HEK293 (cell line): ENCODE results near the gene FUCA1.
"Not testable (repeated sequence)": the region's sequence is repeated elsewhere in the genome, so short reads cannot be mapped to it uniquely, and the experiment has no call there.

Experiments
- KLF16 ChIP-seq: fragments of 450-650 bp; formaldehyde crosslinking; IDR thresholded peaks from 2 replicates; pipeline ENCODE4 v1.5.1; 2017; ENCODE audit warnings: missing biosample characterization, missing genetic modification characterization
- ZNF24 ChIP-seq: fragments of 450-650 bp; formaldehyde crosslinking; IDR thresholded peaks from 2 replicates; pipeline ENCODE4 v1.5.1; 2016; ENCODE audit warnings: missing biosample characterization, missing genetic modification characterization
- ZNF274 ChIP-seq, 2 experiments: fragments of 200-500 bp in 1 of 2; fragments of 450-650 bp in 1 of 2; sonication (Bioruptor generic) in 1 of 2; formaldehyde crosslinking in 1 of 2; IDR thresholded peaks; 2 replicates each; pipeline versions ENCODE4 v1.5.1 to v1.6.1; 2014 to 2016; ENCODE audit warnings: borderline replicate concordance in 1 of 2, inconsistent platforms in 1 of 2, low read length in 1 of 2, missing biosample characterization in 1 of 2, missing genetic modification characterization in 1 of 2
- ZNF514 ChIP-seq: fragments of 450-650 bp; formaldehyde crosslinking; IDR thresholded peaks from 2 replicates; pipeline ENCODE4 v1.5.1; 2016; ENCODE audit warnings: missing biosample characterization, missing genetic modification characterization
- ZNF629 ChIP-seq: fragments of 450-650 bp; formaldehyde crosslinking; IDR thresholded peaks from 2 replicates; pipeline ENCODE4 v1.5.1; 2017; ENCODE audit warnings: missing biosample characterization, missing genetic modification characterization
- ZNF776 ChIP-seq: fragments of 450-650 bp; formaldehyde crosslinking; IDR thresholded peaks from 2 replicates; pipeline ENCODE4 v1.5.0; 2017; ENCODE audit warnings: missing biosample characterization, missing genetic modification characterization, borderline replicate concordance
- ZNF830 ChIP-seq: fragments of 450-650 bp; IDR thresholded peaks from 2 replicates; pipeline ENCODE4 v1.5.0; 2018; ENCODE audit warnings: missing biosample characterization, missing genetic modification characterization, low read depth, mild to moderate bottlenecking, moderate library complexity
- TF ChIP-seq, protein P1 (sequence below): fragments of 450-650 bp; formaldehyde crosslinking; IDR thresholded peaks from 2 replicates; pipeline ENCODE4 v1.5.1; 2016; ENCODE audit warnings: missing biosample characterization, missing genetic modification characterization
- TF ChIP-seq, protein P2 (sequence below): fragments of 450-650 bp; formaldehyde crosslinking; IDR thresholded peaks from 2 replicates; pipeline ENCODE4 v1.5.1; 2016; ENCODE audit warnings: missing biosample characterization, missing genetic modification characterization
- TF ChIP-seq, protein P3 (sequence below): fragments of 450-650 bp; formaldehyde crosslinking; IDR thresholded peaks from 2 replicates; pipeline ENCODE4 v1.5.1; 2017; ENCODE audit warnings: missing biosample characterization, missing genetic modification characterization
- TF ChIP-seq, protein P4 (sequence below): fragments of 450-650 bp; formaldehyde crosslinking; IDR thresholded peaks from 2 replicates; pipeline ENCODE4 v1.5.1; 2016; ENCODE audit warnings: missing biosample characterization, missing genetic modification characterization, borderline replicate concordance
- TF ChIP-seq, protein P5 (sequence below): fragments of 450-650 bp; formaldehyde crosslinking; IDR thresholded peaks from 2 replicates; pipeline ENCODE4 v1.5.1; 2016; ENCODE audit warnings: missing biosample characterization, missing genetic modification characterization
- TF ChIP-seq, protein P6 (sequence below): fragments of 450-650 bp; IDR thresholded peaks from 2 replicates; pipeline ENCODE4 v1.5.1; 2018; ENCODE audit warnings: missing biosample characterization, missing genetic modification characterization

DNA sequence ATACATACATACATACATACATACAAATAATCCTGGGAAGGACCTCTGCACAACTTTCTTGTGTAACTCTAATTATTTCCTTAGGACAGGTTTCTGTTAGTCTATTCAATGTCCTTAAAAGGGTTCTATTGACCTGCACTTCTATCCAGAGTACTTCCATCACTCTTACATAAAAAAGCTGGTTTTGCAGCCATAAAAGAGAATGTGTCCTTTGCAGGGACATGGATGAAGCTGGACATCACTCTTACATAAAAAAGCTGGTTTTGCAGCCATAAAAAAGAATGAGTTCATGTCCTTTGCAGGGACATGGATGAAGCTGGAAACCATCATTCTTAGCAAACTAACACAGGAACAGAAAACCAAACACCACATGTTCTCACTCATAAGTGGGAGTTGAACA is 16.7 kb downstream of the FUCA1 start:
- not testable (repeated sequence) for TF ChIP-seq ZNF24; ZNF274 (IDR thresholded peaks at IDR 0.05; ENCODE audit: low read length); ZNF274 (tag by site-specific recombination; IDR thresholded peaks at IDR 0.05; ENCODE audit: borderline replicate concordance); ZNF629 (tag by site-specific recombination); ZNF830 (tag by site-specific recombination); ZNF514 (tag by site-specific recombination); KLF16 (tag by site-specific recombination); ZNF776 (tag by site-specific recombination)
- TF ChIP-seq, protein P1, sequence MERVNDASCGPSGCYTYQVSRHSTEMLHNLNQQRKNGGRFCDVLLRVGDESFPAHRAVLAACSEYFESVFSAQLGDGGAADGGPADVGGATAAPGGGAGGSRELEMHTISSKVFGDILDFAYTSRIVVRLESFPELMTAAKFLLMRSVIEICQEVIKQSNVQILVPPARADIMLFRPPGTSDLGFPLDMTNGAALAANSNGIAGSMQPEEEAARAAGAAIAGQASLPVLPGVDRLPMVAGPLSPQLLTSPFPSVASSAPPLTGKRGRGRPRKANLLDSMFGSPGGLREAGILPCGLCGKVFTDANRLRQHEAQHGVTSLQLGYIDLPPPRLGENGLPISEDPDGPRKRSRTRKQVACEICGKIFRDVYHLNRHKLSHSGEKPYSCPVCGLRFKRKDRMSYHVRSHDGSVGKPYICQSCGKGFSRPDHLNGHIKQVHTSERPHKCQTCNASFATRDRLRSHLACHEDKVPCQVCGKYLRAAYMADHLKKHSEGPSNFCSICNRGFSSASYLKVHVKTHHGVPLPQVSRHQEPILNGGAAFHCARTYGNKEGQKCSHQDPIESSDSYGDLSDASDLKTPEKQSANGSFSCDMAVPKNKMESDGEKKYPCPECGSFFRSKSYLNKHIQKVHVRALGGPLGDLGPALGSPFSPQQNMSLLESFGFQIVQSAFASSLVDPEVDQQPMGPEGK (tag by site-specific recombination), result not testable (repeated sequence)
- TF ChIP-seq, protein P2, sequence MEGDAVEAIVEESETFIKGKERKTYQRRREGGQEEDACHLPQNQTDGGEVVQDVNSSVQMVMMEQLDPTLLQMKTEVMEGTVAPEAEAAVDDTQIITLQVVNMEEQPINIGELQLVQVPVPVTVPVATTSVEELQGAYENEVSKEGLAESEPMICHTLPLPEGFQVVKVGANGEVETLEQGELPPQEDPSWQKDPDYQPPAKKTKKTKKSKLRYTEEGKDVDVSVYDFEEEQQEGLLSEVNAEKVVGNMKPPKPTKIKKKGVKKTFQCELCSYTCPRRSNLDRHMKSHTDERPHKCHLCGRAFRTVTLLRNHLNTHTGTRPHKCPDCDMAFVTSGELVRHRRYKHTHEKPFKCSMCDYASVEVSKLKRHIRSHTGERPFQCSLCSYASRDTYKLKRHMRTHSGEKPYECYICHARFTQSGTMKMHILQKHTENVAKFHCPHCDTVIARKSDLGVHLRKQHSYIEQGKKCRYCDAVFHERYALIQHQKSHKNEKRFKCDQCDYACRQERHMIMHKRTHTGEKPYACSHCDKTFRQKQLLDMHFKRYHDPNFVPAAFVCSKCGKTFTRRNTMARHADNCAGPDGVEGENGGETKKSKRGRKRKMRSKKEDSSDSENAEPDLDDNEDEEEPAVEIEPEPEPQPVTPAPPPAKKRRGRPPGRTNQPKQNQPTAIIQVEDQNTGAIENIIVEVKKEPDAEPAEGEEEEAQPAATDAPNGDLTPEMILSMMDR (tag by site-specific recombination), result not testable (repeated sequence)
- TF ChIP-seq, protein P3, sequence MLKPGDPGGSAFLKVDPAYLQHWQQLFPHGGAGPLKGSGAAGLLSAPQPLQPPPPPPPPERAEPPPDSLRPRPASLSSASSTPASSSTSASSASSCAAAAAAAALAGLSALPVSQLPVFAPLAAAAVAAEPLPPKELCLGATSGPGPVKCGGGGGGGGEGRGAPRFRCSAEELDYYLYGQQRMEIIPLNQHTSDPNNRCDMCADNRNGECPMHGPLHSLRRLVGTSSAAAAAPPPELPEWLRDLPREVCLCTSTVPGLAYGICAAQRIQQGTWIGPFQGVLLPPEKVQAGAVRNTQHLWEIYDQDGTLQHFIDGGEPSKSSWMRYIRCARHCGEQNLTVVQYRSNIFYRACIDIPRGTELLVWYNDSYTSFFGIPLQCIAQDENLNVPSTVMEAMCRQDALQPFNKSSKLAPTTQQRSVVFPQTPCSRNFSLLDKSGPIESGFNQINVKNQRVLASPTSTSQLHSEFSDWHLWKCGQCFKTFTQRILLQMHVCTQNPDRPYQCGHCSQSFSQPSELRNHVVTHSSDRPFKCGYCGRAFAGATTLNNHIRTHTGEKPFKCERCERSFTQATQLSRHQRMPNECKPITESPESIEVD (tag by site-specific recombination), result not testable (repeated sequence)
- TF ChIP-seq, protein P4, sequence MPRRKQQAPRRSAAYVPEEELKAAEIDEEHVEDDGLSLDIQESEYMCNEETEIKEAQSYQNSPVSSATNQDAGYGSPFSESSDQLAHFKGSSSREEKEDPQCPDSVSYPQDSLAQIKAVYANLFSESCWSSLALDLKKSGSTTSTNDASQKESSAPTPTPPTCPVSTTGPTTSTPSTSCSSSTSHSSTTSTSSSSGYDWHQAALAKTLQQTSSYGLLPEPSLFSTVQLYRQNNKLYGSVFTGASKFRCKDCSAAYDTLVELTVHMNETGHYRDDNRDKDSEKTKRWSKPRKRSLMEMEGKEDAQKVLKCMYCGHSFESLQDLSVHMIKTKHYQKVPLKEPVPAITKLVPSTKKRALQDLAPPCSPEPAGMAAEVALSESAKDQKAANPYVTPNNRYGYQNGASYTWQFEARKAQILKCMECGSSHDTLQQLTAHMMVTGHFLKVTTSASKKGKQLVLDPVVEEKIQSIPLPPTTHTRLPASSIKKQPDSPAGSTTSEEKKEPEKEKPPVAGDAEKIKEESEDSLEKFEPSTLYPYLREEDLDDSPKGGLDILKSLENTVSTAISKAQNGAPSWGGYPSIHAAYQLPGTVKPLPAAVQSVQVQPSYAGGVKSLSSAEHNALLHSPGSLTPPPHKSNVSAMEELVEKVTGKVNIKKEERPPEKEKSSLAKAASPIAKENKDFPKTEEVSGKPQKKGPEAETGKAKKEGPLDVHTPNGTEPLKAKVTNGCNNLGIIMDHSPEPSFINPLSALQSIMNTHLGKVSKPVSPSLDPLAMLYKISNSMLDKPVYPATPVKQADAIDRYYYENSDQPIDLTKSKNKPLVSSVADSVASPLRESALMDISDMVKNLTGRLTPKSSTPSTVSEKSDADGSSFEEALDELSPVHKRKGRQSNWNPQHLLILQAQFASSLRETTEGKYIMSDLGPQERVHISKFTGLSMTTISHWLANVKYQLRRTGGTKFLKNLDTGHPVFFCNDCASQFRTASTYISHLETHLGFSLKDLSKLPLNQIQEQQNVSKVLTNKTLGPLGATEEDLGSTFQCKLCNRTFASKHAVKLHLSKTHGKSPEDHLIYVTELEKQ (tag by site-specific recombination), result not testable (repeated sequence)
- TF ChIP-seq, protein P5, sequence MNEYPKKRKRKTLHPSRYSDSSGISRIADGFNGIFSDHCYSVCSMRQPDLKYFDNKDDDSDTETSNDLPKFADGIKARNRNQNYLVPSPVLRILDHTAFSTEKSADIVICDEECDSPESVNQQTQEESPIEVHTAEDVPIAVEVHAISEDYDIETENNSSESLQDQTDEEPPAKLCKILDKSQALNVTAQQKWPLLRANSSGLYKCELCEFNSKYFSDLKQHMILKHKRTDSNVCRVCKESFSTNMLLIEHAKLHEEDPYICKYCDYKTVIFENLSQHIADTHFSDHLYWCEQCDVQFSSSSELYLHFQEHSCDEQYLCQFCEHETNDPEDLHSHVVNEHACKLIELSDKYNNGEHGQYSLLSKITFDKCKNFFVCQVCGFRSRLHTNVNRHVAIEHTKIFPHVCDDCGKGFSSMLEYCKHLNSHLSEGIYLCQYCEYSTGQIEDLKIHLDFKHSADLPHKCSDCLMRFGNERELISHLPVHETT (tag by site-specific recombination), result not testable (repeated sequence)
- TF ChIP-seq, protein P6, sequence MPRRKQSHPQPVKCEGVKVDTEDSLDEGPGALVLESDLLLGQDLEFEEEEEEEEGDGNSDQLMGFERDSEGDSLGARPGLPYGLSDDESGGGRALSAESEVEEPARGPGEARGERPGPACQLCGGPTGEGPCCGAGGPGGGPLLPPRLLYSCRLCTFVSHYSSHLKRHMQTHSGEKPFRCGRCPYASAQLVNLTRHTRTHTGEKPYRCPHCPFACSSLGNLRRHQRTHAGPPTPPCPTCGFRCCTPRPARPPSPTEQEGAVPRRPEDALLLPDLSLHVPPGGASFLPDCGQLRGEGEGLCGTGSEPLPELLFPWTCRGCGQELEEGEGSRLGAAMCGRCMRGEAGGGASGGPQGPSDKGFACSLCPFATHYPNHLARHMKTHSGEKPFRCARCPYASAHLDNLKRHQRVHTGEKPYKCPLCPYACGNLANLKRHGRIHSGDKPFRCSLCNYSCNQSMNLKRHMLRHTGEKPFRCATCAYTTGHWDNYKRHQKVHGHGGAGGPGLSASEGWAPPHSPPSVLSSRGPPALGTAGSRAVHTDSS (tag by site-specific recombination), result not testable (repeated sequence)
